Medulla oblongata (tissue), 1 donor: ENCODE data around the gene KAT14.
"Not testable (repeated sequence)": the region's sequence is repeated elsewhere in the genome, so short reads cannot be mapped to it uniquely, and the experiment has no call there.

ENCODE experiments used
- DNase-seq: peaks from one replicate; pipeline ENCODE4 v3.0.0-alpha.2; 2015; ENCODE audit errors: extremely low spot score

KAT14 gene

GRCh38 chr20:18154342-18154741 lies 16.7 kb downstream of the KAT14 start:
- DNase-seq, result no peak

DNA sequence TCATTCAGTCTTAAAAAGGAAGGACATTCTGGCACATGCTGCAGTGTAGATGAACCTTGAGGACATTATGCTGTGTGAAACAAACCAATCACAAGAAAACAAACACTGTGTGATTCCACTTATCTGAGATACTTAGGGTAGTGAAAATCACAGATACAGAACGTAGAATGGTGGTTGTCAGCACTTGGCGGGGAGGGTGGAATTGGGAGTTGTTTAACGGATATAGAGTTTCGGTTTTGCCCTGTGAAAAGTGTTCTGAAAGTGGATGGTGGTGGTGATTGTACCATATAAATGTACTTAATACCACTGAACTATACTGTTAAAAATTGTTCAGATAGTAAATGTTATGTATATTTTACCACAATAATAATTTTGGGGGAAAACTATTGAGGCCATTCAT lies 18.4 kb downstream of the KAT14 start:
- DNase-seq, result no peak

DNA sequence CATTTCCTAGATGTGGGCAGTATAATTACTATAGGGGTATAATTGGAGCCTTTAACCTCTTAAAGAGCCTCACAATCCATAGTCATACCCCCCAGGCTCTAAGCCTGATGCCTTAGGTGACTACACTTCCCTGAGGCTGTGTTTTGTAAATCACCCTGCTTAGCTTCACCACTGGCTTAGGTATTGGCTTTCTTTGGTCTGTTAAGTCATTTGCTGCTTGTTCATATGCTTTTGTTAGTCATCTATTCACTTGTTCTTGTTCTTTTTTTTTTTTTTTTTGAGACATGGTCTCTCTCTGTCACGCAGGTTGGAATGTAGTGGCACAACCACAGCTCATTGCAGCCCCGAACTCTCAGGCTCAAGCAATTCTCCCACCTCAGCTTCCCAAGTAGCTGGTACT lies 26.7 kb downstream of the KAT14 start:
- no peak for DNase-seq

DNA sequence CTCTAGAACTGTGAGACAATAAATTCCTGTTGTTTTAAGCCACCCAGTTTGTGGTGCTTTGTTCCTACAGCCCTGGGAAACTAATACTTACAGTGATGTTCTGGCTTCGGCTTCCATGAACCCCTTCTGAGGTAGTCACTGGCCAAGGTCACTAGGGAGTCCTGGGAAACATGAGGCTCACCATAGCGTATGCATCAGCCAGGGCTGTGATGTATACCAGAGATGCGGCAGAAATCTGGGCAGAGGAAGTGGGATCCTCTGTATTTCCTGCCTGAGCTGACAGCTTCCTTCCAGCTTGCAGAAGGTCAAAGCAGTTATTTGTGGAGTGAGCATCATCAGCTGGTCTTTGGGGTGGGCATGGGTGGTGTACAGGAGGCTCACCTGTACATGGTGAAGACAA lies 27.9 kb downstream of the KAT14 start:
- DNase-seq, result no peak

- no peak for DNase-seq
Observed at GRCh38 chr20:18166241-18166881, 28.7 kb downstream of the KAT14 start.

DNA sequence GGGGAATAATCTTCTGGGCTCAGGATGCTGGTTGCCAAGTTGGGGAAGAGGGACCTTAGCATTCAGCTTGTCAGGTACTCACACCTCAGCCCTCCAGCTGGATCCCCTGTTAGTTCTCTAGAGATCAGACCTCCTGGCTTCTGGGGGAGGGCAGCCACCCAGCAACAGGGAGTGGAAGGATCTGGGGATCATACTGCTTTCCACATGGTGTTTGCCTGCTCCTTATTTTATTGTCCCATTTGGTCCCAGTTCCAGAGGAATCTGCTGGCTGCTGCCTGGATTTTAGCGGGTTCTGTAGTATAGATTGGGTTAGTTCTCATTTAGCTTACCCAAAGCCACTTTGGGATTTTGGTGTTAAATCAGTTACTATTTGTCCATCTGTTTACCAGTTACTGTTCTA lies 29.3 kb downstream of the KAT14 start:
- no peak for DNase-seq

GRCh38 chr20:18172379-18172778 lies 34.7 kb downstream of the KAT14 start:
- DNase-seq, result no peak

DNA sequence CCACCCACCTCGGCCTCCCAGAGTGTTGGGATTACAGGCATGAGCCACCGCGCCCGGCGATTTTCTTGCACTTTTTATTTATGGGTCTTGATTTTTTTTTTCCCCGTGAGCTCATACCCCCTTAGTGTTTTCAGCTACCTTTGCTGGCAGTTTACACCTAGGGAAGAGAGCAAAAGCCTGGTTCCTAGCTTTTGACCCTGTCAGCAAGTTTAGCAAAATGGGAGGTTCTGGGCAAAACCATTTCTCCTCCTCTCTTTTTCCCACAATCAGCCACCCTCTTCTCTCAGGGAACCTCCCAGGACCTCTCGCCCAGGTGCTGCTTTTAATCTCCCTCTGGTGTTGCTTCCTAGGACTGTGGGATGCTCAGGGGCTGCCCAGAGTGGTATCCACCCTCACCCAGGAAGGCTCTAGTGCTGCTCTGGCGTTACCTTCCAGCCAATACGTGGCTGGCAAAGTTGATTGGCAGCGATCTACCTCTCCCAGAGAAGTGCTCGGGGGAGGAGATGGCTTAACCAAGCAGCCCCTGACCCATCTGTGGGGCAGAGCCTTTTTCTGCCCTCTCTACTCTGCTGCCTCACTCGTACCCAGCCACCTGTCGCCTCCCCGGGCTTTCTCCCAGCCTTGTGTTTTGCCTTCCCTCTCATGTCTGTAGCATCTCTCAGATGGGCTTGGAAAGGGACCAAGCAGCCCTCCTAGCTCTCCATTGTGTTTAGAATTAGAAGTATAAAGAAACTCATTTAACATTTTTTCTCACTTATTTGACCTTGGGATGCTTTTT lies 37.4 kb downstream of the KAT14 start:
- DNase-seq, result no peak

DNA sequence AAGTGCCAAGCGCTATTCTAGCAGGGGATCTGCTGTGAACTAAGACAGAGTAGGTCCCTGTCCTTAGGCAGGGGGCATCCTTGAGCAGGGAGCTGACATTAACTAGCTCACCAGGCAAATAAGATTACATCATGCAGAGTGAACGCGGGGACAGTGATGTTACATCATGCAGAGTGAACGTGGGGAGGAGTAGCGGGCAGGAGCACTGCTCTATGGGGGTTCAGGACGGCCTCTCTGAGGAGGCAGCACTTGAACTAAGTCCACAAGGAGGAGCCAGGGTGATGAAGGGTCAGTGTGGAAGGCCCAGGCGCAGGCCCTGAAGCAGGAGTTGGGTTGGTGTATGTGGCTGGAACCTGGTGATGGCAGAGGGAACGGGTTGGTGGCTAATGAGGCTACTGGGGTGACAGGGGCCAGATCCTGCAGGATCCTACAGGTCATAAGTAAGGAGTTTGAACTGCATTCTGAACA lies 38.7 kb downstream of the KAT14 start:
- no peak for DNase-seq

- not testable (repeated sequence) for DNase-seq
Observed at GRCh38 chr20:18180366-18180765, 42.7 kb downstream of the KAT14 start.

GRCh38 chr20:18180815-18181214 lies 43.2 kb downstream of the KAT14 start:
- DNase-seq, result no peak

DNA sequence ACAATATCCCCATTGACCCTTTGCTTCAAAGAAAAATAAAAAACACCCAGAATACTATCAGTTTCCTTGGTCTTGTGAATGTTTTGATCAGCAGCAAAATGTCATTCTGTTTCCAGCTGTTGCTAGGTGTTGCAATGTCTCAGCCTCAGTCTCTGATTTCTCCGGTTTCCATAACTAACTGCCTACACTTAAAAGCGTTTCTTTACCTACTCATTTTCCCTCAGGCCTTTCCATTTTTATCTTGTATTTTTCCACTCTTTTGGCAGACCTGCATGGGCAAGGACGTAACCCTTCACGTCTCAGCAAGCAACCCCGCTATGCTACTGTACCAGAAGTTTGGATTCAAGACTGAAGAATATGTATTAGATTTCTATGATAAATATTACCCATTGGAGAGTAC lies 49.4 kb downstream of the KAT14 start:
- DNase-seq, result no peak

- no peak for DNase-seq
Observed at GRCh38 chr20:18188434-18188833, 50.8 kb downstream of the KAT14 start.

DNA sequence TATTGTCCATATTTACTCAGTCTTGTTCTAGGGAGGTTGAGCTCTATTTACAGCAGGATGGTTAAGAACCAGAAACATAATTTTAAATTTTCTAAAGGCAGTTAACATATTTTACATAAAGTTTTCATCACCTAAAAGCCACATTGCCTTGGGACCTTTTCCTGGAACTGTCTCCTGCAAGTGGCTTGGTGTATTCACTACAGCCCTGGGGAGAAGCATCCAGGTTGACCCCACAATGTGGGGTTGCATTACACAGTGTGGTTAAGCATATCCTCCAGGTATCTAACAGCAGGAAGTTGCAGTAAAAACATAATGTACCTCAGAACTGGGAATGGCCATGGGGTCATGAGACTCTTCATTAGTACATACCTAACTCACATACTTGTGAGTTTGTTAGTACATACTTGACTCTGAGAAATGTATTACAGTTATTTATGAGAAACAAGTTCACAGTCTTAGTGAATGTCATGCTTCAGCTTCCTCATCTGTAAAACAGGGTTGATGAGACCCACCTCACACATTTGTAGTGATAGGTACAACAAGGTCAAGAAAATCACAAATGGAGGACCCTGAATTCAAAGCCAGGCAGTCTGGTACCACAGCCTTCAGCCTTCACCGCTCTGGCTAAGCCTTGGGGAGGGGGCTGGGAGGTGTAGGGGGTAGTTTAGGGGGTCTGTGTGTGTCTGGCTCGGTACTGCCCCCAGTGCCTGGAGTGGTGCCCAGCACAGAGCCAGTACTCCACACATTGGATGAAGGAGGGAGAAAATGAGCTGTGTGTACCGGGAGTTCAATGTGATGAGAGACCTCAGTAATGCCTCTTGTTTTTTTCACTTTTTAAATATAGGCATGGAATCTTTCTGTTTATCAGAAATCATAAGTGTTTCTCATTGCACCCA lies 52.9 kb downstream of the KAT14 start:
- DNase-seq, result no peak

GRCh38 chr20:18191306-18191705 lies 53.6 kb downstream of the KAT14 start:
- DNase-seq, result no peak

DNA sequence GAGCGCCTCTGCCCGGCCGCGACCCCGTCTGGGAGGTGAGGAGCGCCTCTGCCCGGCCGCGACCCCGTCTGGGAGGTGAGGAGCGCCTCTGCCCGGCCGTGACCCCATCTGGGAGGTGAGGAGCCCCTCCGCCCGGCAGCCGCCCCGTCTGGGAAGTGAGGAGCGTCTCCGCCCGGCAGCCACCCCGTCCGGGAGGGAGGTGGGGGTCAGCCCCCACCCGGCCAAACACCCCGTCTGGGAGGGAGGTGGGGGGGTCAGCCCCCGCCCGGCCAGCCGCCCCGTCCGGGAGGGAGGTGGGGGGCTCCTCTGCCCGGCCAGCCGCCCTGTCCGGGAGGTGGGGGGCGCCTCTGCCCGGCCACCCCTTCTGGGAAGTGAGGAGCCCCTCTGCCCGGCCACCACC lies 56.8 kb downstream of the KAT14 start:
- not testable (repeated sequence) for DNase-seq

DNA sequence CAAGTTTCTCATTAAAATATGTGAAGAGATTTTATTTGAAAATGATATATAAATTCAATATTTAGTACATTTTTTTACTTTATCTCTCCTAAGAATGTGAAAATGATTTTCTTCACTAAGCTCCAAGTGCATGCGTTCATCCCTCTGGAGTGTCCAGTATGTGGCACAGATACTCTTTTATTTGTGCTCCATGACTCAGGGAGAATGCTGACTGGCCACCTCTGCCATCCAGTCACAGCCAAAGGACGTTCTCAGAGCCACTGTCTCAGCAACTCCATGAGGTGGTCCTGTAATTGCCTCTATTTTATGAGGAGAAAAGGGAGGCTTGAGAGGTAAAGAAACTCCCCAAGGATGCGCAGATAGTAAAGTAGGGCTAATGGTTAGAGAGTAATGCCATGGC lies 58.3 kb downstream of the KAT14 start:
- DNase-seq, result no peak

DNA sequence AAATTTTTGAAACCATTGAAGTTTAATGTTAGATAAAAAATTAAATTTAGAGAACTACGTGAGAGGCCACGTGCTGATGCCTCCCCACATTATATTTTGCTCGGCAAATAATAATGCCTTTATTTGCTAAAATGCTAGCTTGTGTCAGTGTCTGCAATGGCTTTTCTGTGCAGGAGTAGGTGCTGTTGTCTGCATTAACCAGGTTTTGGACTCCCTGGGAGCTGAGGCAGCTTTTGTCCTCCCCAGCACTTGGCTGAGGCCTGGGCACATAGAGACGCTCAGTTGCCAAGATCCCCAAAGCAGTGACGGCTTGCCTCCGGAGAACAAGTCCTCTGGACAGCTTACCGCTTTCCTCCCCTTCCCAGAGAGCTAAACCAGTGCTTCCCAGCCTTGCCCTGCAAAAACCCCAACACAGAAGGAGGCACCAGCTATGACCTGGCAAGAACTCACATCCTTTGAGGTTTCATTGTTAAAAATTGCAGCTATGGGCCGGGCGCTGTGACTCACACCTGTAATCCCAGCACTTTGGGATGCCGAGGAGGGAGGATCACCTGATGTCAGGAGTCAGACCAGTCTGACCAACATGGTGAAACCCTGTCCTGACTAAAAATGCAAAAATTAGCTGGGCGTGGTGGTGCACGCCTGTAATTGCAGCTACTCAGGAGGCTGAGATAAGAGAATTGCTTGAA lies 59.9 kb downstream of the KAT14 start:
- DNase-seq, result no peak

DNA sequence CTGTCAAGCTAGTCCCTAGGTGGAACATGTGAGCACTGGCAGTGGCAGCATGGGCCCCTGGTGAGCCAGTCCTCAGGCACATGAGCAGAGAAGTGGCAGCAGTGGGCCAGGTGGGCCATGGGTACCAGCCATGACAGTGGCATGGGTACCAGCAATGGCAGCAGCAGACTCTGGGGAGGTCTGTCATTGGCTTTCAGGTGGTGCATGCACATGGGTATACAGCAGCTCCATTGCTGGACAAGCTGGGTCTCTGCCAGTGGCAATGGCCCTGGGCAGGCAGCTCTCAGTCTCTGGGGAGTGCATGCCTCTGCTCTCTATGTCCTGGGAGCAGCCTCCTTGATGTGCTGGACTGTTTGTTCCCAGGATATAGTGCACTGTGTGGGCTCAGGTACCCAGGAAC lies 65.3 kb downstream of the KAT14 start:
- DNase-seq, result no peak

DNA sequence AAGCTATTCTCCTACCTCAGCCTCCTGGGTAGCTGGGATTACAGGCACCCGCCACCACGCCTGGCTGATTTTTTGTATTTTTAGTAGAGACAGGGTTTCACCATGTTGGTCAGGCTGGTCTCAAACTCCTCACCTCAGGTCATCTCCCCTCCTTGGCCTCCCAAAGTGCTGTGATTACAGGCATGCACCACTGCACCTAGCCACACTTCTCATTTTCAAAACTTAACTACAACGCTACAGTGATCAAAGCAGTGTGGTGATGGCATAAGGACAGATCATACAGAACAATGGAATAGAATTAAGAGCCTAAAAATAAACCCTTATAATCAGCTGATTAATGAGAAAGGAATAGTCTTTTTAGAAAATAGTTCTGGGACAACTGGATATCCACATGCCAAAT lies 66.0 kb downstream of the KAT14 start:
- not testable (repeated sequence) for DNase-seq

- no peak for DNase-seq
Observed at GRCh38 chr20:18213002-18213401, 75.3 kb downstream of the KAT14 start.

DNA sequence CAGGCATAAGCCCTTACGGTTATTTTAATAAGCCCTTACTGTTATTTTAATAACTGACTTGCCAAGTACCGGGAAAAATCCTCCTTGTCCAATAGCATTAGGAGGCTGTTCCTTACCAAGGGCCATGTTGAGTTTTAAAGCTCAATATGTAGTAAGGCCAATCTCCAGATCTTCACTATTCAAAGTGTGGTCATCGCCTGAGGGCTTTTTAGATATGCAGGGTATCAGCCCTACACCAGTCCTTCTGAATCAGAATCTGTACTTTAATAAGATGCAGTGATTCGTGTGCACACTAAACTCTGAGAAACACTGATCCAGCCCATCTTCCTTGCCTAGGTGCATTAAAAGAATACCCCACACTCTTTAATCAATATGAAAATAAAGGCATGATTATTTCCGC lies 77.9 kb downstream of the KAT14 start:
- no peak for DNase-seq
